HL-60 (cell line): ENCODE results near the gene PPIL4.

Experiments used
- DNase-seq, 2 experiments: peaks; one replicate each; pipeline ENCODE4 v3.0.0-alpha.2; 2010 to 2020; ENCODE audit warnings: low read depth in 1 of 2, low spot score in 1 of 2
- H3K27ac ChIP-seq: fragments of 250-450 bp; sonication (Bioruptor Pico); replicated peaks from 2 replicates; pipeline ENCODE4 v1.5.1; 2020; ENCODE audit warnings: mild to moderate bottlenecking, moderate library complexity
- H3K27me3 ChIP-seq: fragments of 250-450 bp; sonication (Bioruptor Pico); 2 replicates; pipeline ENCODE4 v1.5.1; 2021; ENCODE audit warnings: mild to moderate bottlenecking, moderate library complexity; ENCODE audit not compliant: insufficient read depth, poor library complexity, severe bottlenecking
- H3K4me3 ChIP-seq: replicated peaks from 2 replicates; pipeline ENCODE4 v1.5.1; 2011; ENCODE audit warnings: mild to moderate bottlenecking, control low read depth, low read length; ENCODE audit not compliant: insufficient read depth
- CTCF ChIP-seq: IDR thresholded peaks from one replicate; pipeline ENCODE4 v1.5.1; 2011; ENCODE audit warnings: low read length, control low read depth, inconsistent platforms; ENCODE audit not compliant: insufficient read depth
- GABPA ChIP-seq: IDR thresholded peaks from 2 replicates; pipeline ENCODE4 v1.6.1; 2012; ENCODE audit warnings: low read depth
- POLR2AphosphoS5 ChIP-seq: IDR thresholded peaks from 2 replicates; pipeline ENCODE4 v1.6.1; 2012; ENCODE audit warnings: low read depth
- REST ChIP-seq: IDR thresholded peaks from 2 replicates; pipeline ENCODE4 v1.6.1; 2012; ENCODE audit warnings: low read depth; ENCODE audit not compliant: insufficient replicate concordance
- SPI1 ChIP-seq: IDR thresholded peaks from 2 replicates; pipeline ENCODE4 v1.6.1; 2012; ENCODE audit warnings: low read depth, mild to moderate bottlenecking, borderline replicate concordance

PPIL4 gene

GRCh38 chr6:149503276-149503675 lies 42.6 kb downstream of the PPIL4 start:
- no peak overlapping the region for H3K4me3 ChIP-seq
- TF ChIP-seq POLR2AphosphoS5 = no peak
- H3K27ac ChIP-seq = no peak overlapping the region
- DNase-seq = no peak
- H3K27me3 ChIP-seq = no peaks in the 10 kb centered on the region

GRCh38 chr6:149501768-149502167 lies 44.1 kb downstream of the PPIL4 start:
- no peak for TF ChIP-seq REST
- TF ChIP-seq GABPA = no peak
- TF ChIP-seq CTCF = no peak
- TF ChIP-seq SPI1 = no peak
- no peak for TF ChIP-seq POLR2AphosphoS5
- no peaks in the 10 kb centered on the region for H3K27me3 ChIP-seq
- DNase-seq = no peak
- no peak overlapping the region for H3K27ac ChIP-seq
- H3K4me3 ChIP-seq = no peak overlapping the region

GRCh38 chr6:149501201-149501600 lies 44.6 kb downstream of the PPIL4 start:
- no peak overlapping the region for H3K27ac ChIP-seq
- H3K4me3 ChIP-seq = no peak overlapping the region
- TF ChIP-seq SPI1 = no peak
- no peak for TF ChIP-seq CTCF
- TF ChIP-seq POLR2AphosphoS5 = no peak
- TF ChIP-seq REST = no peak
- no peak for TF ChIP-seq GABPA
- no peaks in the 10 kb centered on the region for H3K27me3 ChIP-seq
- no peak for DNase-seq

GRCh38 chr6:149500096-149500495 lies 45.7 kb downstream of the PPIL4 start:
- TF ChIP-seq CTCF = no peak
- no peak for TF ChIP-seq SPI1
- H3K27me3 ChIP-seq = no peaks in the 10 kb centered on the region
- no peak for DNase-seq
- H3K4me3 ChIP-seq = no peak overlapping the region
- no peak overlapping the region for H3K27ac ChIP-seq
